ENCODE data around the gene PODXL2. TPM values are rescaled to one million over a fixed set of nuclear protein-coding genes. Genes with fewer than 3 reads are reported as not detected.
A peak's percentile ranks its signal among the peaks of the same experiment; 100 is the strongest.

Gene PODXL2
- total RNA-seq, 4 donors from 2014 or later = 1.5 to 13.5 TPM; not detected in 2

DNA sequence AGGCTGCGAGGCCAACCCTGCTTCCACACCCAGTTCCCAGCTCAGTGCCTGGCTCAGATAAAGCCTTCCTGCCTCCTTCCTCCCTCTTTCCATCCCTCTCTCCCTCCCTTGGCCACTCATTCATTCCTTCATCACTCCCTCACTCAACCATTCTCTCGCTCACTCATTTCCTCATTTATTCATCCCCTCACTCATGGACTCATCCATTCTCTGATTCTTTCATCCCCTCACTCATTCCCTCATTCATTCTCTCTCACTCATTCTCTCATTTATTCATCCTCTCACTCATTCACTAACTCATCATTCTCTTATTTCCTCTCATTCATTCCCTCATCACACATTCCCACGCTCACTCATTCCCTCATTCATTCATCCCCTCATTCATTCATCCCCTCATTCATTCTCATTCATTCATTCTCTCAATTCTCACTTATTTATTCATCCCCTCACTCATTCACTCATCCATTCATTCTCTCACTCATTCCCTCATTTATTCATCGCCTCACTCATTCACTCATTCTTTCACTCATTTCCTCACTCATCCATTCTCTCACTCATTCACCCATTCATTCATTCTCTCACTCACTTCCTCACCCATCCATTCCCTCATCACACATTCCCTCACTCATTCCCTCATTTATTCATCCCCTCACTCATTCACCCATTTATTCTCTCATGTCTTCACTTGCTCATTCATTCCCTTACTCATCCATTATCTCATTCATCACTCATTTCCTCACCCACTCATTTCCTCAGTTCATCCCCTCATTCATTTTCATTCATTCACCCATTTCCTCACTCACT, 56.9 kb downstream of the PODXL2 start:
- intact Hi-C loops (cut with DNase I; ENCODE audit: low total_unique reads) = no loop called here
- Histone ChIP-seq H3K9me3 (no peaks in the 10 kb centered on the region), H3K27ac (no peak overlapping the region), H3K4me1 (no peaks in the 10 kb centered on the region), H3K27me3 (no peaks in the 10 kb centered on the region), H3K4me3 (no peak overlapping the region), H3K36me3 (no peaks in the 10 kb centered on the region)
- no peak for DNase-seq
- TF ChIP-seq POLR2A (IDR thresholded peaks at IDR 0.05) = no peak
- no peak for TF ChIP-seq CTCF (IDR thresholded peaks at IDR 0.05)

- DNase-seq = no peak
- Histone ChIP-seq H3K27me3 (no peaks in the 10 kb centered on the region), H3K4me3 (no peak overlapping the region), H3K4me1 (no peaks in the 10 kb centered on the region), H3K36me3 (no peaks in the 10 kb centered on the region), H3K27ac (no peak overlapping the region), H3K9me3 (no peaks in the 10 kb centered on the region)
- TF ChIP-seq CTCF (IDR thresholded peaks at IDR 0.05) = no peak
- no peak for TF ChIP-seq POLR2A (IDR thresholded peaks at IDR 0.05)
- intact Hi-C loops (cut with DNase I; ENCODE audit: low total_unique reads) = no loop called here
These were observed 57.5 kb downstream of the PODXL2 start for GRCh38 chr3:127686512-127686894.

- Histone ChIP-seq H3K4me1 (no peaks in the 10 kb centered on the region), H3K27ac (no peak overlapping the region), H3K4me3 (no peak overlapping the region), H3K9me3 (no peaks in the 10 kb centered on the region), H3K27me3 (no peaks in the 10 kb centered on the region), H3K36me3 (no peaks in the 10 kb centered on the region)
- intact Hi-C loops (cut with DNase I; ENCODE audit: low total_unique reads) = no loop called here
- TF ChIP-seq POLR2A (IDR thresholded peaks at IDR 0.05) (no peak), CTCF (IDR thresholded peaks at IDR 0.05) (no peak)
- no peak for DNase-seq
These were observed 58.3 kb downstream of the PODXL2 start for GRCh38 chr3:127687228-127687737.

DNA sequence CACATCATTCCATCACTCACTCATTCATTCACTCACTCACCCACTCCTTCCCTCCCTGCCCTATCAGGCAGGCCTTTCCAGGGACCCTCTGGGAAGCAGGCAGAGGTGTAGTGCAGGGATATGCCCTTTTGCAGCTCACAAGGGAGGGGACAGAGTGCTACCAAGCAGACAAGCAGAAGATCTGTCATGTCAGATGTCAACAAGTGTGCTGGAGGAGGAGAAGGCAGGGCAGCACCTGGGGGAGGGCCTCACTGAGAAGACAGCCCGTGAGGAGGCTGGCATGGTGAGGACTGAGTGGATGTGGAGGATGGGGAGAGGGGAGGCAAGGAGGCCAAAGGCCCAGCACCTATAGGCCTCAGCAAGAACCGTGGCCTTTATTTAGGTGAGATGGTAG, 59.0 kb downstream of the PODXL2 start:
- Histone ChIP-seq H3K4me3 (no peak overlapping the region), H3K4me1 (no peaks in the 10 kb centered on the region), H3K36me3 (no peaks in the 10 kb centered on the region), H3K27me3 (no peaks in the 10 kb centered on the region), H3K27ac (no peak overlapping the region), H3K9me3 (no peaks in the 10 kb centered on the region)
- TF ChIP-seq CTCF (IDR thresholded peaks at IDR 0.05) = no peak
- TF ChIP-seq POLR2A (IDR thresholded peaks at IDR 0.05) = no peak
- intact Hi-C loops (cut with DNase I; ENCODE audit: low total_unique reads) = no loop called here
- DNase-seq = no peak

DNA sequence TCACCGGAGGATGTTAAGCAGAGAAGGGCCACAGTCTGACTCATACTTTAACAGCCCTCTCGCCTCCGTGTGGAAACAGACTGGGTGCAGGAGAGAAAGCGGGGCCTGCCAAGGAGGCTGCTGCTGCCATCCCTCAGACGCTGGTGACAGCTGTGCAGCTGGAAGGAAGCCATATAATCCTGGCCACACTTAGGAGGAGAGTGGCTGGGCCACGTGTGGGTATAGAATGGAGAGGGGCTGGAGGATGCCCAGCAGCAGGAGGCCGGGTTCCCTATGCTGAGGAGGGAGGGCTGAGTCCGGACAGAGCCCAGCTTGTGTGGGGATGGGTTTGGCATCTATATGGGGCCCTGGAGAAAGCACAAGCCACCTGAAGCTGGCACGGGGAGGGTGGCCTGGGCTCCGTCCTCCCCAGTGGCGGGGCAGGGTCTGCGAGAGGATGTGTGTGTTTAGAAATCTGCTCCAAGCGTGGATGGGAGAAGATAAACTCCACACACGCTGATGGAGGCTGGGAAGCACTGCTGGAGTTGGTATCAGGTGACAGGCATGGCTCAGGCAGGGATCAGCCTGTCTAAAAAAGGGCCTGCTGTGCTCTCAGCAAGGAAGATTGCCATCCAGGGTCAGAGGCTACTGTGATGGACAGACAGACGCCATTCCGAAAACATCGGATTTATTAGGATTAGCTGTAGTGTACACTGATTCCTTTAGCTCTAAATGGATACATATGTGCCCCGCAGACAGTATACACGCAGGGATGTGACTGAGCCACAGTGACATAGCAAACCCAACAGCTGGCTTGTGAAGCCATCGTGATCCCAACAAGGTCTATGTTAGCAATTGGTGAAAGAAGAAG, 59.7 kb downstream of the PODXL2 start:
- H3K36me3 ChIP-seq = no peaks in the 10 kb centered on the region
- peak in 1 of 2 donors; percentile 14 for DNase-seq
- intact Hi-C loops (cut with DNase I; ENCODE audit: low total_unique reads) = no loop called here
- no peaks in the 10 kb centered on the region for H3K9me3 ChIP-seq
- TF ChIP-seq POLR2A (IDR thresholded peaks at IDR 0.05) (no peak), CTCF (IDR thresholded peaks at IDR 0.05) (no peak)
- H3K4me1 ChIP-seq = no peaks in the 10 kb centered on the region
- no peaks in the 10 kb centered on the region for H3K27me3 ChIP-seq
- no peak overlapping the region for H3K4me3 ChIP-seq
- H3K27ac ChIP-seq = no peak overlapping the region

Data from uterus (tissue), 4 donors.